GM18519 (cell line): ENCODE data around the gene SMAD3.

ENCODE experiments used
- ATAC-seq: cut with Tn5 transposase; IDR thresholded peaks from one replicate; pipeline ENCODE4 v1.9.1; 2021; ENCODE audit warnings: mild to moderate bottlenecking, moderate library complexity; ENCODE audit not compliant: unreplicated experiment, low FRiP score

SMAD3 gene

DNA sequence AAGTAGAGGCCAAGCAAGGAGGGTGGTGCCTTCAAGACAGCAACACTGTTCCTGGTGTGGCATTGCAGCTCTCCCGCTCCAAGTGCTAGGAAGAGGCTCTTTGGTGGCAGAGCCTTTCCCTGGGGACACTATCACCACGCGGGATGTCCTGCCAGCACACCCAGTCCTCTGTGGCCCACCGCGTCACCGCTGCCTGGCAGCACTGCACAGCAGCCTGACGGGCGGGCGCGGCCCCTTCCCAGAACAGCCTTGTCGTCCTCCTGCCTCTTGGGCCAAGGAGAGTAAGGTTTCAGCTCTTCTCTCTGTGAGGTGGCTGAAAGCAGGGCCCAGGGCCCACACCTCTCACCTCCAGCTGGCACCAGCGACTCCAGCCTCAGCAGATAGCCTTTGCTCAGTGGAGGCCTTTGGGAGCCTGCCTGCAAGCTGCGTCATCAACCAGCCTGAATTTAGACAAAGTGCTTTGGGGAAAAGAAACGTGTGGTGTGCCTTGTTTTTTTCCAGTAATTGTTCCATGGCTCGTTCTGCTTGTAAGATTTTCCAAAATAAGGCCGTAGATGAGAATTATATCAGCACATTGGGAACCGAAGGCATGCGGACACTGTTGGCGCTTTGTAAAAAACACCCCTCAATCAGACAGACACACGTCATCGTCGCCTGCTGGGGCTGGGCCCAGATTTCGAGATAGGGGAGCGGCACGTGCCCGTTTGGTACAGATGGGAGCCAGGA lies 124.1 kb downstream of the SMAD3 start:
- ATAC-seq, result no peak

DNA sequence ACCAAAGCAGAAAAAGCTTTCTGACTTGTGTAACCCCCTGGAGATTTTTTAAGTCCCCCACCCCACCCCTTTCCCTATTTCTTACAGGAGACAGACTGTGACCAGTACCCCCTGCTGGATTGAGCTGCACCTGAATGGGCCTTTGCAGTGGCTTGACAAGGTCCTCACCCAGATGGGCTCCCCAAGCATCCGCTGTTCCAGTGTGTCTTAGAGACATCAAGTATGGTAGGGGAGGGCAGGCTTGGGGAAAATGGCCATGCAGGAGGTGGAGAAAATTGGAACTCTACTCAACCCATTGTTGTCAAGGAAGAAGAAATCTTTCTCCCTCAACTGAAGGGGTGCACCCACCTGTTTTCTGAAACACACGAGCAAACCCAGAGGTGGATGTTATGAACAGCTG lies 124.9 kb downstream of the SMAD3 start:
- ATAC-seq, result no peak

DNA sequence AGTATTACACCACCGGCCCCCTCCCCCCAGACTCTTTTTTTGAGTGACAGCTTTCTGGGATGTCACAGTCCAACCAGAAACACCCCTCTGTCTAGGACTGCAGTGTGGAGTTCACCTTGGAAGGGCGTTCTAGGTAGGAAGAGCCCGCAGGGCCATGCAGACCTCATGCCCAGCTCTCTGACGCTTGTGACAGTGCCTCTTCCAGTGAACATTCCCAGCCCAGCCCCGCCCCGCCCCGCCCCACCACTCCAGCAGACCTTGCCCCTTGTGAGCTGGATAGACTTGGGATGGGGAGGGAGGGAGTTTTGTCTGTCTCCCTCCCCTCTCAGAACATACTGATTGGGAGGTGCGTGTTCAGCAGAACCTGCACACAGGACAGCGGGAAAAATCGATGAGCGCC lies 125.4 kb downstream of the SMAD3 start:
- ATAC-seq, result no peak

DNA sequence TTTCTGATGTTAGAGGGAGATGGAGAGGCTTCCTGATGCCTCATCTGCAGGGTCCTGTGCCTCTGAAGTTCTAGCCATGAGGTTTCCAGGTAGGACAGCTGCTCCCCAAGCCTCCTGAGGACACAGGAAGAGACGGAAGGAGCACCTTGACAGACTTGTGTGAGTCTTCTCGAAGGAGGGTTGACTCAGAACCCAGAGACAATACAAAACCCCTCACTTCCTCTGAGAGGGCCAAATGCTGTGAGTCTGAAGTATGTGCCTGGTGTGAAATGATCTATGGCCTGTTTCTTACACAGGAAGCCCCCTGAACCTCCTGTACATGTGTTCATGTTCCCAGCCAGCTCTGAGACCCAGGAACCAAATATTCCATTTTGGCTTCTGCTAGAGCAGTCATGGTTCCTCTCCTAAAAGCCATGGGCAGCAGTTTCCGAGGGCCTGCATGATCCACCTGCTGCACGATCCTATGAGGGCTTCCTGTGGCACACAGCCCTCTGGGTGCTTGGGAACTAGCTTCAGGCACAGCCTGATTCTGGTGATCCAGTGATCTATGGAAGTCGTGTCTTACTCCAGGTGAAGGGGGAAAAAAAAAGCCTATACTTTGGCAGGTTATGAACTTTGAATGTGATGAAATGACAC lies 126.9 kb downstream of the SMAD3 start:
- no peak for ATAC-seq

DNA sequence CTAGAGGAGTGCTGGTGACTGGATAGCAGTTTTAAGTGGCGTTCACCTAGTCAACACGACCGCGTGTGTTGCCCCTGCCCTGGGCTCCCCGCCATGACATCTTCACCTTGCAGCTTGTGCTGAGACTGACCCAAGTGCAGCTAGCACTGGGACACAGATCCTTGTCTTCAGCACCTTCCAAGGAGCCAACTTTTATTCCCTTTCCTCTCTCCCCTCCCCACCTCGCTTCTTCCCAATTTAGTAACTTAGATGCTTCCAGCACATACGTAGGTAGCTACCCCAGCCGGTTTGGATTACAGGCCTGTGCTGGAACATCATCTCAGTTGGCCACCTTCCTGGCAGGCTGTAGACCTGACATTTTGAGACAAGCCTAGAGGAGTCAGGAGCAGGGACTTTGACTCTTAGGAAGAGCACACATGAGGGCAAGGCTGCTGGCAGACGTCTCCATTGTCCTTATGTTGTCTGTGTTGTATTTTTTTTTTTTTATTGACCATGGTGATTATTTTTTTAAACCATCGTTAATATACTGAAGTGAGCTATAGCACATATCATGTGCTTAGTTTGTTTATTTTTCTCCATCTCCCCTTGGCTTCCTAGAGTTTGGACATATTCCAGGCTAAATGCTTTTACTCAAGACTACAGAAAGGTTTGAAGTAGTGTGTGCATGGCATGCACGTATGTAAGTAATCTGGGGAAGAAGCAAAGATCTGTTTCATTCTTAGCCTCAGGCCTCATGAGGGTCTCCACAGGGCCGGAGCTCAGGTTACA lies 128.0 kb downstream of the SMAD3 start:
- ATAC-seq, result no peak

DNA sequence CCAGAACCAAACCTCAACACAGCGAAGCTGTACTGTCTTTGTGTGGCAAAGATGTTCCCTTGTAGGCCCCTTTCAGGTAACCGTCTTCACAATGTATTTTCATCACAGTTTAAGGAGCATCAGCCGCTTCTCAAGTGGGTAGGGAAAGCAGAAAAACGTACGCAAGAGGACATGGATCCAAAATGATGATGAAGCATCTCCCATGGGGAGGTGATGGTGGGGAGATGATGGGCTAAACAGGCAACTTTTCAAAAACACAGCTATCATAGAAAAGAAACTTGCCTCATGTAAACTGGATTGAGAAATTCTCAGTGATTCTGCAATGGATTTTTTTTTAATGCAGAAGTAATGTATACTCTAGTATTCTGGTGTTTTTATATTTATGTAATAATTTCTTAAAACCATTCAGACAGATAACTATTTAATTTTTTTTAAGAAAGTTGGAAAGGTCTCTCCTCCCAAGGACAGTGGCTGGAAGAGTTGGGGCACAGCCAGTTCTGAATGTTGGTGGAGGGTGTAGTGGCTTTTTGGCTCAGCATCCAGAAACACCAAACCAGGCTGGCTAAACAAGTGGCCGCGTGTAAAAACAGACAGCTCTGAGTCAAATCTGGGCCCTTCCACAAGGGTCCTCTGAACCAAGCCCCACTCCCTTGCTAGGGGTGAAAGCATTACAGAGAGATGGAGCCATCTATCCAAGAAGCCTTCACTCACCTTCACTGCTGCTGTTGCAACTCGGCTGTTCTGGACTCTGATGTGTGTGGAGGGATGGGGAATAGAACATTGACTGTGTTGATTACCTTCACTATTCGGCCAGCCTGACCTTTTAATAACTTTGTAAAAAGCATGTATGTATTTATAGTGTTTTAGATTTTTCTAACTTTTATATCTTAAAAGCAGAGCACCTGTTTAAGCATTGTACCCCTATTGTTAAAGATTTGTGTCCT lies 129.0 kb downstream of the SMAD3 start:
- no peak for ATAC-seq

DNA sequence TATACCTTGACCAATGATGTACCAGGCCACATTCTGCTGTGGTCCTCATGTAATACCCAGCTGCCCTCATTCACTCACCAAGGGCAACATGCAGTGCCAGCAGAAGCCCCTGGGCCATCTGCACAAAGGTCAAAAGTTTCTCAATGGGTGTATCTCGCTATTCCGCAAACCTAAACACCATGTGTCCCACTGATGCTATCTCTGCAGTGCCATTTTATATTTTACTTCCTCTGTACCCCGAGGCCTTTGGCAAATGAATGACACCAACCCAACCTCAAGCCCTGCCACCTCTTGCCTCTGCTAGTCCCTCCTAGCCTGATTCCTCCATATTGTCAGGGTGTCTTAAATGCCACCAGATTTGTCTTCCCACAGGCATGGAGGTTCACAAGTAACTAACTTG lies 129.9 kb downstream of the SMAD3 start:
- no peak for ATAC-seq

DNA sequence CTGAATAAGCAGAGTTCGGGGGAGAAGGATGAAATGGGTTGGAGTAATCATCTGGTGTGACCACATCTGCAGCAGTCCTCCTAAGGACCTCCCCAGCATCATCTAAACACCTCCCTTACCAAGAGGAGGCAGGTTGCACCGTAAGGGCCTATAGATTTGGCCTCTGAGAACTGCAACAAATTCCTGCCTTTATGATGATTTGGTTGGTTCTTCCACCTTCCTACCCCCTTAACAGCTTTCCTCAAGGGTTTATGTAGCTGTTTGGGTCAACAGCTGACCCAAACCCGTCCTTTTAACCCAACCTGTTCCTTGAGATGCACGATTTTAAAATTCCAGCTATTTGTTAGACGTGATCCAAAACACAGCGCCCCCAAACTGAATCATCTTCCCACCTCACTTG lies 130.8 kb downstream of the SMAD3 start:
- ATAC-seq, result no peak

DNA sequence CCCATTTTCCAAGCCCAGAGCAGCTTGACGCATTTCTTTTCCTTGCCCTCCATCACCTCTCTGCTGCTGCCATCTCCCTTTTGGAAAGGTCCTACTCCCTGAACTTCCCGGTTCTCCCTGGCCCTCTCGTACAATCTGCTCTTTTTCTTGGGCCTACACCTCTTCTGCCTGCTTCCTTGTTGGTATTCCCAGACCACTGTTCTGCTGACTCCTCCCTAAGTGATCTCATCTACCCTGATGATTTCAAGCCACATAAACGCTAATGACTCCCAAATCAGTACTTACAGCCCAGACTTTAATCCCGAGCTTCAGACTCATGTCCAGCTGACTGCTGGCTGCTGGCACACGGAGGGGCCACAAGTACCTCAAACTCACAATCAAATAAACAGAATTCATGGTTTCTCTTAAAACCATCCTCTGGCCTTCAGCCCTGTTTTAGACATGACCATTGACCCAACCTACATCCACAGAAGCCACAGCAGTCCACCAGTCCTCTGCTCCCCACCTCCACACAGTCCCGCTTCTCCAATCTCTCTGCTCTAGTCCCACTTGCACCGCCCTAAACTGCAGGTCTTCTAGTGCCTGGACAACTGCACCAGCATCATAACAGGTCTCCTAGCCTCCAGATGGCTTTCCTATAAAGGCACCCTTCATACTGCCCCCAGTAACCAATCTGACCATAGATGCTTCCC lies 131.4 kb downstream of the SMAD3 start:
- ATAC-seq, result no peak

DNA sequence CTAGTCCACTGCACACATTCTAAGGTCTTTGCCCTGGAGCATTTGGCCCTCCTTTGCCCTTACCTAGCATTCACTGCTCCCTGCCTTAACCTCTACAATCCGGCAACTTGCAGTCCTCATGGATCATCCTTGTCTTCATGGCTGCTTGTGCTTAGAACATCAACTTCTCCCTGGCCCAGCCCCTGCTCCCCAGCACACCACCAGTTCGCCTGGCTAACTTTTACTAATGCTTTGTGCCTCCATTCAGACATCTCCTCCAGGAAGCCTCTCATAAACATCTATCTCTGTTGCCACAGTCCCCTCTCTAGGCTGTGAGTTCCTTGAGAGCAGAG lies 131.9 kb downstream of the SMAD3 start:
- ATAC-seq, result no peak

DNA sequence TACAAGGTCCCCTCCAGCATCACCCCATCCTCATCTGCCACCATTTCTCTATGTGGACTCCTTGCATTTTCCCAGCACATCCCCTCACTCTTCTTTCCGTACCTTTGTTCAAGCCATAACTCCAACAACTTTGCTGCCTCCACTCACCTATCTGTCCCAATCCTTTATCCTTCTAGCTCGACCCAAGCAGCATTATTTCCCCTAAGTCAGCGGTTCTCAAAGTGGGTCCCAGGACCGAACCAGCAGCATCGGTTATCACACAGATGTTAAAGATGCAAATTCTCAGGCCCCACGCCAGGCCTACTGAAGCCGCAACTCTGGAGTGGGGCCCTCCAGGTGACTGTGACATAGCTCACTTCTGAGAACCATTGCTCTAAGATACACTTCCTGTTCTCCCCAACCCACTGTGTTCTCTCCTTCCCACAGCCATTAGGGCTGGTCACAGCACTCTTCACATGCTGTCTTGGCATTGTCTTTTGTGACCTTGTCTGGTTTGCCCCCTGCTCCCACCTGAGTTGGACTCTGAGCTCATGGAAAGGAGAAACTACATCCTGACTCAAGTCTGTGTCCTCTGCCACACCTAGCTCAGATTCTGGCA lies 132.9 kb downstream of the SMAD3 start:
- no peak for ATAC-seq

DNA sequence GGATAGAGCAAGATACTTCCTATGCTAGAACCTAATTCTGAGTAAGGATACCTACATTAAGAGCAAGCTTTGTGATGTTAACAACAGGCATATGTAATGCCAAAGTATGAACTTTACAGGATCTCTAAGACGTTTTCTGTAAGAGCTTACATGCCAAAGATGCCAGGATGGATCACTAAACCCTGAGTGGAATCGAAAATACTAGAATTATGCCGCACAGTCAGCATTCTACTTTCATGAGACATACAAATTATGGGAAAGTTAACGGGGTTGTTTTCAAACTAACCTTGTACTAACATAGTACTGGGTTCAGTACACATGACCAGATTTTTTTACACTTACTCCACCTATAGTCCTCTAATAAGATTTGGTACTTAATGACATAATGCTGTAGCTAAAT lies 134.0 kb downstream of the SMAD3 start:
- ATAC-seq, result no peak

DNA sequence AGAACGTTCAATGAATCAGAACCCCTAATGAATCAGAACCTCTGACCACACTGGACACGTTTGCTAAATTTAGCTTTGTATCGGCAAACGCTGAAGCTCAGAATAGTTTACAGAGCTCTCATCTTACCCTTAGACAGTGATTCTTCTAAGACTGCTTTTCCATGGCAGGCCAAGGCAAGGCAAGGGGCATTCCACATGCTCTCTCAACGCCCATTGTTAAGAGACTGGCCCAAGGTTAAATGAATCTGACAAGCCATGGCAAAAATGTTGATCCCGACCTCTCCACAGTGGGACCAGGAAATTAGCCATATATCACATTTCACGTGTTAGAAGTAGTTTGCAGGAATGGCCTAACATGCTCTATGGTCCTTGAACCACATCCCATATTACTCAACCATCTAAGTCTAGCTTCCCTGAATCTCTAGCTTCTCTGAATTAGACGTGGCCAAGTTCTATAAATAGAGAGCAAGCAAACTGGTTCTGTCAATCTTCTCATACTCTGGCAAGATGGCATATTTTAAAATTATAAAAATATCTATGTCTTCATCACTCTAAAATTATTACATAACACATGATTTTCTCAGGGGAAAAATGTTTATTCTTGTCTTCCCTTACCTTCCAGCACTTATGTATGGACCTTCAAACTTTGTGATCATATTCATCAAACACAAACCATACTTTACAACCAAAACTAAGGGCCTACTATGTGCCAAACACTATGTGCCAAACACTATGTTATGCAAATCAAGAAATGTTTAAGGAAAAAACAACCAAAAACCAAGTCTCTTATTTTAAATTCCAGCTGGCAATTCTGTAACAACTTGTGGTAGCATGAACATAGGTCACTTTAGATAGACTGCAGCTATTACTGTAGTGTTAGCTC lies 134.7 kb downstream of the SMAD3 start:
- no peak for ATAC-seq

DNA sequence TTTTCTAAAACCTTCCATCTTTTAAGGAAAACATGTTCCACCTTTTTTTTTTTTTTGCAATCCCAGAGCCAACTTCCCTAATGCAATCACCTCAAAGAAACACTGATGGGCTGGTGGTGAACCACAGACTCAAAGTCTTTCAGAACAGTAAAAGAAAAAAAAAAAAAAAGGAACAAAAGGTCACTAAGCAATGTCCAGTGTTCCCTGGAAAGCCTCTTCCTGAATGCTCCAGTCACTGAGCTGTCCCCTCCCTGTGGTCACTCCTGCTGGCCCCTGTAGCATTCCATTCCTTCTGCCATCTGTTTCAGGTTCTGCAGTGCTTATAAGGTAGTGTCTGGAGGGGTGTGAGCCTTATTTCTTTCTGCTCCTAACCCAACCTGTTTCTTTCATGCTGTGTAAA lies 135.7 kb downstream of the SMAD3 start:
- no peak for ATAC-seq

DNA sequence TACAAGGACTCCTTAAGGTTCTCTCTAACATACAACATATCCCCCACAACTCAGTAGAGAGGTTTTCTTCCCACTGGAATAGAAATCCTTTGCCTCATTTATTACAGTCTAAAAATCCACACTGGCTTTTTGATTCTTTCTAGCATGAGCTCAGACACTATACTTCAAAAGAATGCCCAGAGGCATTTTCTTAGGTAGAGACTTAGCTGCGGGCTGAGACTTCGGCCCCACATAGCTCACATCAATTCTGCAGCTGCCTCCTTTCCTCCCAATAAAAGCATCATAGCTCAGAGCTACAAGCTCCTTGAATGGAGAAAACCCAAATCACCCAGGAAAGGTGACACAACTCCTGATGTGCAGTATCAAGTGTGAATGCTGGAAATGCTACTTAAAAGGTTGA lies 136.7 kb downstream of the SMAD3 start:
- ATAC-seq, result no peak

DNA sequence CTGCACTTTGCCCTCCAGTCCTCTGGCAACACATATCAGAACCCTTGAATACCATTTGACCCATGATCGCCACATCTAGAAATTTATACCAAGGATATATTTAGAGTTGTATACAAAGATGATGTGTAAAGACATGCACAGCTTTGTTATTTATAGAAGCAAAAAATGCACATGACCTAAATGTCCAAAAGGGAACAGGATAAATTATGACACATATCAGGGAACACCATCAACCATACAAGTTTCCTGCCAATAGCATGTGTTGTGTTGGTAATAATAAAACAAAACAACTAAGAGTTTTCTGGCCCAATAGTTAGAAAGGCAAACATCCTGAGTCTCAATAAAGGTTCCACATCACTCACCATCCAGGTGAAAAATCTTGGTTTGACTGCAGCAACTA lies 137.6 kb downstream of the SMAD3 start:
- no peak for ATAC-seq

DNA sequence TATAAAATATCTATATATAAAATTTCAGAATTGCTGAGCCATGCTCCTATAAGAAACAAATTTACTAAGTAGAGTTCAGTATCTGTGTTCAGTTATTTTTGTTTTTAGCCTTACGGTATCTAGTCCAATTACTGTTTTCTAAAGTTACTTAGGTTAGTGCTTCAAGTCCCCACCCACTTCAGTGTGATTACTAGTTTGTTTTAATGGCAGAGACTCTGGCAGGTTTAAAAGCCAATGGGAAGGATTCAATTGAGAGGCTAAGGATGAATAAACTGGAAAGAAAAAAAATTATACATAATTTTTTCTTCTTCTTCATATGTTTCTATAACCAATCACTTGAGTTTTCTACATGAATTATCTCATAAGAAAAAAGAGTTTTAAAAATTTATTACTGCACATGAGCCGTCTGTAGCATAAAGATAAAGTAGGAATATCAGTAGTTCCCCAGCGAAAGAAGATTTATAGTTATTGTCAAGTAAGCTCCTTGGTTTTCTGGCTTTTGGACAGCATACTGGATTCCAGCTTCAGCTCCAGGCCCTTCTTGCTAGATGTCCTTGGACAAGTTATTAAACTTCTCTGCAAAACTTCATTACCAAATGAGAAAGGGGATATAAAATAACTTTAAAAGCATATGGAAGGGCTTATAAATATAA lies 142.3 kb downstream of the SMAD3 start:
- ATAC-seq, result no peak

DNA sequence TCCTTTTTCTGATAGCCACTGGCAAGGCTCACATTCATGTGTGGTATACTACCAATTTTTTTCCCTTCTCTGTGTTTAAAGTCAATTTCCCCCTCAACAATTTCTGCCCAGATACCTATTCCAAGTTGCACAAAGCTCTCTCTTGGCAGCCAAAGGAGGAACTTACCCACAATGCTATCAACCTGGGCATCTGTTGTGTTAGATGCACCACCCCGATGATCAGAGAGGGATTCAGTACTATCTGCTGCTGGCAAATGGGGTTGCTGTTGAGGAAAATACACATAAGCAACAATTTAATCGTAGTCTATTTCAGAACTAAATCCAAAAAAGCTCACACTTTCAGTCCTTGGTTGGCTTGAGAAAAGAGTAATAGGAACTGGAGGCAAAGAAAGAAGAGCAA lies 143.0 kb downstream of the SMAD3 start:
- no peak for ATAC-seq
